Right renal pelvis (tissue), 4 donors: ENCODE measurements around the gene S100A7A. TPM values are rescaled to one million over a fixed set of nuclear protein-coding genes. Genes with fewer than 3 reads are reported as not detected.
A peak's percentile ranks its signal among the peaks of the same experiment; 100 is the strongest.
"Not testable (repeated sequence)": the region's sequence is repeated elsewhere in the genome, so short reads cannot be mapped to it uniquely, and the experiment has no call there.

Experiments
- DNase-seq, 4 donors: peaks; one replicate each; pipeline ENCODE4 v3.0.0-alpha.2; 2013; ENCODE audit warnings: low read depth in 4 of 4, low spot score in 3 of 4, missing footprints in 1 of 4
- polyA plus RNA-seq, 4 donors: library from polyadenylated mRNA; unstranded; fragments of 120-200 nt; gene quantifications; one replicate each; pipeline ENCODE4 v1.2.1, GENCODE V29; 2013; ENCODE audit not compliant: insufficient read length in 4 of 4

The S100A7A gene
- polyA plus RNA-seq, 4 donors: not detected

GRCh38 chr1:153419436-153419793, 3.1 kb downstream of the S100A7A start:
- DNase-seq: not testable (repeated sequence)

GRCh38 chr1:153420306-153420705, 4.0 kb downstream of the S100A7A start:
- DNase-seq: no peak

- peak; percentile 63 to 80 (median 74) for DNase-seq
These were observed 6.2 kb downstream of the S100A7A start for GRCh38 chr1:153422450-153423068.

GRCh38 chr1:153426809-153427208, 10.5 kb downstream of the S100A7A start:
- no peak for DNase-seq

- DNase-seq: no peak
These were observed 11.8 kb downstream of the S100A7A start for GRCh38 chr1:153428073-153428638.

GRCh38 chr1:153428791-153429190, 12.5 kb downstream of the S100A7A start:
- no peak for DNase-seq

- no peak for DNase-seq
These were observed 13.2 kb downstream of the S100A7A start for GRCh38 chr1:153429266-153430165.

GRCh38 chr1:153430166-153430553, 13.8 kb downstream of the S100A7A start:
- DNase-seq: no peak

- DNase-seq: no peak
These were observed 14.2 kb downstream of the S100A7A start for GRCh38 chr1:153430561-153430960.

- no peak for DNase-seq
These were observed 14.7 kb downstream of the S100A7A start for GRCh38 chr1:153431002-153431401.

GRCh38 chr1:153431427-153431826, 15.1 kb downstream of the S100A7A start:
- no peak for DNase-seq

GRCh38 chr1:153431928-153432327, 15.6 kb downstream of the S100A7A start:
- DNase-seq: no peak

GRCh38 chr1:153432874-153433681, 16.8 kb downstream of the S100A7A start:
- DNase-seq: no peak

GRCh38 chr1:153434746-153435455, 18.6 kb downstream of the S100A7A start:
- no peak for DNase-seq

GRCh38 chr1:153437236-153437635, 20.9 kb downstream of the S100A7A start:
- DNase-seq: no peak

- DNase-seq: no peak
These were observed 22.3 kb downstream of the S100A7A start for GRCh38 chr1:153438599-153438998.

- DNase-seq: no peak
These were observed 23.0 kb downstream of the S100A7A start for GRCh38 chr1:153439273-153439672.

GRCh38 chr1:153441238-153441755, 25.0 kb downstream of the S100A7A start:
- no peak for DNase-seq

GRCh38 chr1:153443486-153443885, 27.2 kb downstream of the S100A7A start:
- DNase-seq: no peak

- no peak for DNase-seq
These were observed 27.8 kb downstream of the S100A7A start for GRCh38 chr1:153444078-153444477.
